ENCODE results near the gene ZEB2. TPM values are rescaled to one million over a fixed set of nuclear protein-coding genes. Genes with fewer than 3 reads are reported as not detected.

Gene ZEB2
- total RNA-seq, 1 donor from 2014 or later: 6.3 TPM

DNA sequence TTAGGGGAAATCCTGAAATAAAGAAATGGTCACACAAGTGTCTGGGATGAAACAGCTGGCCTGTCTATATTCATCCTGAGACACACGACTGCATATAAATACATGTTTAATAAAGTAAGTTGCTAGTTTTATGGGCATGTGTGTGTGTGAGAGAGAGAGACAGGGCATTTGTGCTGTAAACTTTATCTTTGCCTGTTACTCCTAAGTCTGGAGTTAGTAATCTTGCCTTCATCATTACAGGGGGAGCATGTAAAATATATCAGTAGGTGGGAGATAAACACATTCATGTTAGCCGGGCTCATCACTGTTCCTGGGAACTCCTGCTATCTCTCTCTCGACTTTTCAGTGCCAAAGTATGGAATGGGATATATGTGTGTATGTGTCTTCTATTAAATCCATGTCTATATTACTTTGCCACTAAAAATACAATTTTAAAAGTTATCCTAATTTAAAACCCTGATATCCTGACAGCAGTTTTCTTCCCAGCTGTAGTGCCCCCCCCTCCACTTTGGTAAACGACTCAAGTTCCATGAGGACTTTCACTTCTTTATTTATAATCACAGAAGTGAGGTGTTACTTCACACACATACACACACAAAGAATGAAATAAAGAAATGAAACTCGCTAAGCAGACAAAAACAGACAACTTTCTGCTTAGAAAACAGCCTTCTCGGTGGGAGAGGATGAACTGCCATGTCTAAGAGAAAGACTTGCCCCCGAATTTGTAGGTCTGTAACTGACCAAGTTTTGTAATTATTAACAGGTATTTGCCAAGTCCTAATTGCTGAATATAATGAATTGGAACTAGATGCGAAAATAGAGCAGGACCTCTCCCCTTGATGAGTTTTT is 947 bp downstream of the ZEB2 start:
- TF ChIP-seq, protein P1, sequence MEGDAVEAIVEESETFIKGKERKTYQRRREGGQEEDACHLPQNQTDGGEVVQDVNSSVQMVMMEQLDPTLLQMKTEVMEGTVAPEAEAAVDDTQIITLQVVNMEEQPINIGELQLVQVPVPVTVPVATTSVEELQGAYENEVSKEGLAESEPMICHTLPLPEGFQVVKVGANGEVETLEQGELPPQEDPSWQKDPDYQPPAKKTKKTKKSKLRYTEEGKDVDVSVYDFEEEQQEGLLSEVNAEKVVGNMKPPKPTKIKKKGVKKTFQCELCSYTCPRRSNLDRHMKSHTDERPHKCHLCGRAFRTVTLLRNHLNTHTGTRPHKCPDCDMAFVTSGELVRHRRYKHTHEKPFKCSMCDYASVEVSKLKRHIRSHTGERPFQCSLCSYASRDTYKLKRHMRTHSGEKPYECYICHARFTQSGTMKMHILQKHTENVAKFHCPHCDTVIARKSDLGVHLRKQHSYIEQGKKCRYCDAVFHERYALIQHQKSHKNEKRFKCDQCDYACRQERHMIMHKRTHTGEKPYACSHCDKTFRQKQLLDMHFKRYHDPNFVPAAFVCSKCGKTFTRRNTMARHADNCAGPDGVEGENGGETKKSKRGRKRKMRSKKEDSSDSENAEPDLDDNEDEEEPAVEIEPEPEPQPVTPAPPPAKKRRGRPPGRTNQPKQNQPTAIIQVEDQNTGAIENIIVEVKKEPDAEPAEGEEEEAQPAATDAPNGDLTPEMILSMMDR (conservative IDR thresholded peaks at IDR 0.05; ENCODE audit: low read depth, low read length): no peak
- peak overlapping the region; percentile 68 for H3K4me3 ChIP-seq (ENCODE audit: low read depth, low read length)
- DNase-seq (ENCODE audit: low read depth): no peak

DNA sequence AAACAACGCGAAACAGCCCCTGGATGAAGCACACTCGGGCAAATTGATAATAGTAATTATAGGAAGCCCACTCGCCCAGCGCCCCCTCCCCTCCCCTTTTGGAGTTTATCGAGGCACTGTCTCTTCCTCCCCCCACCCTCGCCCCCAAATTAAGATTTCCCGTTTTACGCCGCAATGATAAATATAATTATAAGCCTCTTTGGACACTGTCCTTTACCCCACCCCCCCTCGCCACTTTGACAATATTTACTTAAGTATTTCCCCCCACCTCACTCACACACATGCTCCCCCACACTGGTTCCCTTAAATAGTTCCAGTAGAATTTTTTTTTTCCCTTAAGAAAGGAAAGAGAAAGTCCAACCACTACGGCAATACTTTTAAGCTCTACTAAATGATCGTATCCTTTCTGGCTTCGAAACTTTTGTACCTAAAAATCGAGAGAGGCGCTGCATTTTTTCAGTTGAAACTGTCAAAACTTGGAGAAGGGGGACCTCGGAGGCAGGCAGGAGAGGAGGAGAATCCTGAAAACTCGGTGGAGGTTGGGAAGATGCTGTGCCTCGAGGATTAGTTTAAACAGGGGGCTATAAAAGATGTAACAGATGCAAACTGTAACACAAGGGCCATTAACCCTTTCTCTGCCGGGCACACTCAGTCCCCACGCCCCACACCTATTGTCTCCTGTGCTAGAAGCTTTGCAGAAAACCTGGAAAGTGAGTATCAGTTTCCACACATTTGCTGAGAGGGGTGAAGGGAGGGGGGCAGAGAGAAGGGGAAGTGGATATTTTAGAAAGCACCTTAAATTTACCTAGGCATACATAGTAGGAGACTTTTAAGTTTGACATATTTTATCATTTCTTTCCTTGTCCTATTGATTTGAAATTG is 1.8 kb downstream of the ZEB2 start:
- peak overlapping the region; percentile 68 for H3K4me3 ChIP-seq (ENCODE audit: low read depth, low read length)
- TF ChIP-seq, protein P1 (conservative IDR thresholded peaks at IDR 0.05; ENCODE audit: low read depth, low read length): no peak
- DNase-seq (ENCODE audit: low read depth): no peak

DNA sequence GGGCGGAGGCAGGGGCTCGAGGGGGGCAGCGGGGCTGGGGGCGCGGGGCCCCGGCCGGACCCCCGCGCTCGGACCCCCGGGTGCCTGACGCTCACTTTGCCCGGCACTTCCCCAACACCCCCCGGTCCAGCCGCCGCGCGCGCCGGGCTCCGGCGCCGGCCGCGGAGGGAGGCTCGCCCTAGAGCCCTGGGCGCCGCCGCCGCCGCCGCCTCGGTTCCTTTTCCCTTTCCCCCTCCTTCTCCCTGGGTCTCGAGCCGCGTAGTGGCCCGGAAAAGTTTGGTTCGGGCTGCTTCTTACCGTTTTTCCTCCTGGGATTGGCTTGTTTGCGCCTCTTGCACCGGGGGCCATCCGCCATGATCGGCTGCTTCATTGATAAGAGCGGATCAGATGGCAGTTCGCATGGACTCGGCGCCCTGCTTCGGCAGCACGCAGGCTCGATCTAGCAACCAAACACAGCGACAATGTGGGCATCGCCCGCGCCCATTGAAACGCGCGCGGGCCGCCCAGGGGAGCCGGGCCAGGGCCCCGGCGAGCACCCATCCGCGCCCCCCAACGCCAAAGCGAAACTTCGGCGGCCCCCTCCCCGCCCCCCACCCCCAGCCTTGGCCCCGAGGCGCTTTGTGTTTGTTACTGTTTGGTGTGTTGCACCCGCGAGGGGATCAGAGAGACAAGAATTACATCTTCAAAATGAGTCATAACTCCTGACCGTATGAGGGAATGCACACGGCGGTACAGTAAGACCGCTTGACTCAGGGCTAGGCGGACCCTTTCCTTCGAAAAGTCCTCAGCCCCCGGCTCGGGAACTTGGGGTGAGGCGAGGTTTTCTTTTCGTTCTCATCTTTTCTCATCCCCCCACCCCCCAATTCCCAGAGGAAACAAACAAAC is 2.7 kb downstream of the ZEB2 start:
- TF ChIP-seq, protein P1 (conservative IDR thresholded peaks at IDR 0.05; ENCODE audit: low read depth, low read length): no peak

DNA sequence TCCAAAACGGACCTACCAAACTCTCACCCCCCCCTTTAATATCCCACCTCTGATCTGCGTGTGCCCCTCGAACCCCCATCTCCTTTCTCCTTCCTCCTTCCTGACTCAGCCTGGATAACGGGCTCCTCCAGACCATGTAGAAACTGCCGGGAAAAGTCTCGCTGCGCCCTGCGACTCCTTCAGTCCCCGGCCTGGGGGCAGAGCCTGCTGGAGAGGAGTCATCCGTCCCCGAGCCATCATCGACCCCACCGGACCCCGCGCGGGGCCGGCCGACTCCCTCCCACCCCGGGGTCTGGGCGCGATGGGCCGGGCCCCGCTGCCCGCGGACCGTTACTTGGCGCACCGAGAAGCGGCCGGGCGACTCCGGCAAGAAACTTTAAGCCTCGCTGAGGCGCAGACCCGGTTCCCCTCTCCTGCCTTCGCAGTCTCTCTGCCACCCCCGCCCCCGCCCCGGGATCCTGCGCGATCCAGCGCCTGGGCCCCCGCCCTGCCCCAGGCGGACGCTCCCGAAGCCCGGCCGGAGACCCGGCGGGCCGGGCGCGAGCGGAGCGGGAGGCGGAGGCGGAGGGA is 3.4 kb downstream of the ZEB2 start:
- TF ChIP-seq, protein P1 (conservative IDR thresholded peaks at IDR 0.05; ENCODE audit: low read depth, low read length): no peak
- peak overlapping the region; percentile 68 for H3K4me3 ChIP-seq (ENCODE audit: low read depth, low read length)
- no peak for DNase-seq (ENCODE audit: low read depth)

More for the DNA sequence above, 2.7 kb downstream of the ZEB2 start:
- DNase-seq (ENCODE audit: low read depth): no peak
- H3K4me3 ChIP-seq (ENCODE audit: low read depth, low read length): peak overlapping the region; percentile 68

DNA sequence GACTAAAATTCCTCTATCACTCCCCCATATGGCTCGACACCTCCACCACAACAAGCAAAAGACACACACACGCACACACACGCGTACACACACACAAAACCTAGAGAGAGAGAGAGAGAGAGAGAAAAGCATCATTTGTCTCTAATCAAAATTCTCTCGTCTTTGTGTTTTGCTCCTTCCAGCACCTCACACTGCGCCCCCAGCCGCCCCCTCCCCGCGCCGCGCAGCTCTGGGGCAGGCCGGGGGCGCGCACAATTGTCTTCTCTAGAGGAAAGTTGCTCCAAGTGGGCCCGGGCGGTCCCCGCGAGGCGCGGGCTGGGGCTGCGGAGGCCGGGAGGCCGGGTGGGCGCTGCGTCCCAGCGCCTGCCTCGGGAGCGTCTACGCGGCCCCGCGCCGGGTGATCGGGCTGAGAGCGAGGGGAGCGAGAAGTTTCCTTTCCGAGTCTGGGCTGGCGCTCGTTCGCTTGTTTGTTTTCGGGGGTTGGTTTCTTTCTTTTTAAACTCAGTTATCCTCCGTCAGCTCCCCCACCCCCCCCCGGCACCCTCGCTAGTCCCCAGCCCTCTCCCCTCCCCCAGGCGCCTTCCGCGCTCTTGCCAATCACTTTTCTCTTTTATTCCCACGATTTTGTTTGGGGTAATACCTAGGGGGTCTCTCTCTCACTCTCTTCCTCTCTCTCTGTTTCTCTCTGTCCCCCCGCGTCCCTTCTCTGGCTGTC is 4.1 kb downstream of the ZEB2 start:
- DNase-seq (ENCODE audit: low read depth): no peak
- peak overlapping the region; percentile 68 for H3K4me3 ChIP-seq (ENCODE audit: low read depth, low read length)
- TF ChIP-seq, protein P1 (conservative IDR thresholded peaks at IDR 0.05; ENCODE audit: low read depth, low read length): no peak
